ENCODE data around the gene ZMIZ2. TPM values are rescaled to one million over a fixed set of nuclear protein-coding genes. Genes with fewer than 3 reads are reported as not detected.

ZMIZ2 gene
- polyA plus RNA-seq, 3 donors: 1.9 to 72.8 (median 3.3) TPM

DNA sequence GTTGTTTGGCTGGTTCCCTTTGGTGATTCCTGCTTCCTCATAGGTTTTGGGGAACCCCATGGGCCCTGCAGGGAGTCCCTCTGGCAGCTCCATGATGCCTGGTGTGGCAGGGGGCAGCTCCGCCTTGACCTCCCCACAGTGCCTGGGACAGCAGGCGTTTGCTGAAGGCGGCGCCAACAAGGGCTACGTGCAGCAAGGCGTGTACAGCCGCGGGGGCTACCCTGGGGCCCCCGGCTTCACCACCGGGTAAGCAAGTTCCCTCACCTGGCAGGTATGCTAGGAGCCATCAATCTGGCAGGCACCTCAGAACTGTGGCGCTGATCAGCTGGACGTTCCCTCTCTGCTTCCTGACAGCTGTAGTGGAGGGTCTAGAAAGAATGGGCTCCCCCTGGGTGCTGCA, 8.3 kb downstream of the ZMIZ2 start:
- intact Hi-C loops (cut with micrococcal nuclease): loop anchor here (10.0 kb wide), 2 partner anchors 52 to 88 kb away; partner anchors contain the start of gene H2AZ2 (in 1 of the 2)
- no peaks in the 10 kb centered on the region for H3K27me3 ChIP-seq (ENCODE audit: control insufficient read depth in 2 of 2, insufficient read depth in 2 of 2, low read length in 2 of 2)
- H3K36me3 ChIP-seq (replicated peaks in 1 of 2; ENCODE audit: control insufficient read depth in 1 of 2, insufficient read depth in 2 of 2, low read length in 2 of 2): peaks cover 50 to 52% of the 10 kb centered on the region in 2 donors
- H3K4me2 ChIP-seq (replicated peaks; ENCODE audit: extremely low read depth, low read length, poor library complexity, severe bottlenecking): no peak overlapping the region
- no peak overlapping the region for H3K4me3 ChIP-seq (replicated peaks in 1 of 3; ENCODE audit: low read depth in 2 of 3, low read length in 3 of 3)
- H3K36me3 Mint-ChIP-seq: peaks cover 30 to 60% of the 10 kb centered on the region in 2 donors
- whole genome bisulfite sequencing (ENCODE audit: insufficient coverage): 99% methylated on average over 10 of the region's 12 CpGs
- H4K20me1 ChIP-seq (ENCODE audit: insufficient read depth, low read length): peaks cover 48% of the 10 kb centered on the region
- H3K9me3 ChIP-seq (replicated peaks in 1 of 2; ENCODE audit: control insufficient read depth in 1 of 2, insufficient read depth in 1 of 2, low read length in 2 of 2): no peaks in the 10 kb centered on the region
- no peaks in the 10 kb centered on the region for H3K4me1 ChIP-seq (ENCODE audit: control insufficient read depth in 1 of 2, insufficient read depth in 2 of 2, low read length in 2 of 2)
- H3K9me3 Mint-ChIP-seq: no peaks in the 10 kb centered on the region
- no peaks in the 10 kb centered on the region for H3K27me3 Mint-ChIP-seq (ENCODE audit: low read depth in 3 of 3)
- H3K4me1 Mint-ChIP-seq: peaks cover 9% of the 10 kb centered on the region
- H3K27ac ChIP-seq (ENCODE audit: low read depth in 1 of 2, low read length in 2 of 2): no peak overlapping the region
- H3K4me3 Mint-ChIP-seq: no peak overlapping the region
- H3K9ac ChIP-seq (ENCODE audit: insufficient read depth, low read length, poor library complexity, severe bottlenecking): no peak overlapping the region
- H3K27ac Mint-ChIP-seq: no peak overlapping the region
- DNase-seq: no peak
- H3K79me2 ChIP-seq (ENCODE audit: insufficient read depth, low read length): peaks cover 42% of the 10 kb centered on the region
- TF ChIP-seq, protein P1, sequence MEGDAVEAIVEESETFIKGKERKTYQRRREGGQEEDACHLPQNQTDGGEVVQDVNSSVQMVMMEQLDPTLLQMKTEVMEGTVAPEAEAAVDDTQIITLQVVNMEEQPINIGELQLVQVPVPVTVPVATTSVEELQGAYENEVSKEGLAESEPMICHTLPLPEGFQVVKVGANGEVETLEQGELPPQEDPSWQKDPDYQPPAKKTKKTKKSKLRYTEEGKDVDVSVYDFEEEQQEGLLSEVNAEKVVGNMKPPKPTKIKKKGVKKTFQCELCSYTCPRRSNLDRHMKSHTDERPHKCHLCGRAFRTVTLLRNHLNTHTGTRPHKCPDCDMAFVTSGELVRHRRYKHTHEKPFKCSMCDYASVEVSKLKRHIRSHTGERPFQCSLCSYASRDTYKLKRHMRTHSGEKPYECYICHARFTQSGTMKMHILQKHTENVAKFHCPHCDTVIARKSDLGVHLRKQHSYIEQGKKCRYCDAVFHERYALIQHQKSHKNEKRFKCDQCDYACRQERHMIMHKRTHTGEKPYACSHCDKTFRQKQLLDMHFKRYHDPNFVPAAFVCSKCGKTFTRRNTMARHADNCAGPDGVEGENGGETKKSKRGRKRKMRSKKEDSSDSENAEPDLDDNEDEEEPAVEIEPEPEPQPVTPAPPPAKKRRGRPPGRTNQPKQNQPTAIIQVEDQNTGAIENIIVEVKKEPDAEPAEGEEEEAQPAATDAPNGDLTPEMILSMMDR (IDR thresholded peaks at IDR 0.05): no peak
- no peak overlapping the region for H2AFZ ChIP-seq (ENCODE audit: insufficient read depth, low read depth, low read length, poor library complexity, severe bottlenecking)

DNA sequence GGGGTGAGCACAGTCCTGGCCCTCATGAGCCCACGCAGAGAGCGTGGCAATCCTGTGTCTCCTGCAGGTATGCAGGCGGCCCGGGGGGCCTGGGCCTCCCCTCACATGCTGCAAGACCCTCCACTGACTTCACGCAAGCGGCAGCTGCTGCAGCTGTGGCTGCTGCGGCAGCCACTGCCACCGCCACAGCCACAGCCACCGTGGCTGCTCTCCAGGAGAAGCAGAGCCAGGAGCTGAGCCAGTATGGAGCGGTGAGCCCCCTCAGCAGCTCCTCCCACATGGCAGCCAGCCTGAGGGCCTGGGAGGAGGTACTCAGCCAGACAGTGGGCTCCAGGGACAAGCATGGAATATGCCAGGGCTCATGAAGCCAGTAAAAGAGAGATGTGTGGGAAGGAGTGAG, 8.7 kb downstream of the ZMIZ2 start:
- DNase-seq: no peak
- Histone ChIP-seq H3K4me3 (replicated peaks in 1 of 3; ENCODE audit: low read depth in 2 of 3, low read length in 3 of 3) (no peak overlapping the region), H3K27ac (ENCODE audit: low read depth in 1 of 2, low read length in 2 of 2) (no peak overlapping the region), H3K9ac (ENCODE audit: insufficient read depth, low read length, poor library complexity, severe bottlenecking) (no peak overlapping the region), H3K9me3 (replicated peaks in 1 of 2; ENCODE audit: control insufficient read depth in 1 of 2, insufficient read depth in 1 of 2, low read length in 2 of 2) (no peaks in the 10 kb centered on the region), H3K36me3 (replicated peaks in 1 of 2; ENCODE audit: control insufficient read depth in 1 of 2, insufficient read depth in 2 of 2, low read length in 2 of 2) (peaks cover 54 to 55% of the 10 kb centered on the region in 2 donors), H3K4me2 (replicated peaks; ENCODE audit: extremely low read depth, low read length, poor library complexity, severe bottlenecking) (no peak overlapping the region), H2AFZ (ENCODE audit: insufficient read depth, low read depth, low read length, poor library complexity, severe bottlenecking) (no peak overlapping the region), H4K20me1 (ENCODE audit: insufficient read depth, low read length) (peaks cover 45% of the 10 kb centered on the region), H3K27me3 (ENCODE audit: control insufficient read depth in 2 of 2, insufficient read depth in 2 of 2, low read length in 2 of 2) (no peaks in the 10 kb centered on the region), H3K4me1 (ENCODE audit: control insufficient read depth in 1 of 2, insufficient read depth in 2 of 2, low read length in 2 of 2) (no peaks in the 10 kb centered on the region), H3K79me2 (ENCODE audit: insufficient read depth, low read length) (peaks cover 38% of the 10 kb centered on the region)
- 99% methylated on average over 10 of the region's 10 CpGs for whole genome bisulfite sequencing (ENCODE audit: insufficient coverage)
- H3K4me3 Mint-ChIP-seq: no peak overlapping the region
- H3K9me3 Mint-ChIP-seq: no peaks in the 10 kb centered on the region
- TF ChIP-seq, protein P1 (IDR thresholded peaks at IDR 0.05): no peak
- H3K27ac Mint-ChIP-seq: peak overlapping the region in 1 of 7 donors; percentile 57
- intact Hi-C loops (cut with micrococcal nuclease): loop anchor here (10.0 kb wide), 2 partner anchors 53 to 87 kb away; partner anchors contain the start of gene H2AZ2 (in 1 of the 2)
- no peaks in the 10 kb centered on the region for H3K27me3 Mint-ChIP-seq (ENCODE audit: low read depth in 3 of 3)
- peaks cover 8% of the 10 kb centered on the region for H3K4me1 Mint-ChIP-seq
- peaks cover 33 to 63% of the 10 kb centered on the region in 2 donors for H3K36me3 Mint-ChIP-seq
